Adrenal gland (tissue), 5 donors: ENCODE results near the gene VIPR1.

Experiments used
- CTCF ChIP-seq, 6 experiments: fragments of 450-650 bp in 4 of 6; fragments of 200-600 bp in 2 of 6; sonication (generic) in 1 of 6; IDR thresholded peaks; 1 replicate in 5 of 6; 2 replicates in 1 of 6; pipeline versions ENCODE4 v1.5.1 to v1.8.0; 2016 to 2021; ENCODE audit warnings: antibody characterized with exemption in 6 of 6, mild to moderate bottlenecking in 2 of 6, moderate library complexity in 1 of 6
- POLR2A ChIP-seq, 2 donors: fragments of 450-650 bp; IDR thresholded peaks; one replicate each; pipeline ENCODE4 v1.6.1; 2017; ENCODE audit warnings: antibody characterized with exemption in 2 of 2, mild to moderate bottlenecking in 2 of 2, moderate library complexity in 1 of 2
- donor health status: DM: no; HTN: no; CAD: no.

GRCh38 chr3:42517117-42517516 lies 14.7 kb downstream of the VIPR1 start:
- TF ChIP-seq CTCF (IDR thresholded peaks at IDR 0.05) (no peak), POLR2A (IDR thresholded peaks at IDR 0.05) (no peak)
